ENCODE results near the gene ACSM3. TPM values are rescaled to one million over a fixed set of nuclear protein-coding genes. Genes with fewer than 3 reads are reported as not detected.

The ACSM3 gene
- total RNA-seq, 1 donor from 2014 or later: 0.40 TPM

GRCh38 chr16:20767577-20767976 lies 3.8 kb downstream of the ACSM3 start:
- Mint-ChIP-seq H3K27ac (ENCODE audit: unreplicated experiment) (no peak overlapping the region), H3K4me3 (no peak overlapping the region), H3K36me3 (ENCODE audit: low read depth) (no peaks in the 10 kb centered on the region), H3K4me1 (peaks cover 6% of the 10 kb centered on the region), H3K27me3 (ENCODE audit: low read depth) (peaks cover 4% of the 10 kb centered on the region), H3K9me3 (peaks cover 2% of the 10 kb centered on the region)
- DNase-seq (ENCODE audit: low read depth, low spot score): no peak
- TF ChIP-seq CTCF (conservative IDR thresholded peaks at IDR 0.05): no peak

- Mint-ChIP-seq H3K4me1 (peaks cover 6% of the 10 kb centered on the region), H3K36me3 (ENCODE audit: low read depth) (no peaks in the 10 kb centered on the region), H3K27me3 (ENCODE audit: low read depth) (peaks cover 3% of the 10 kb centered on the region), H3K4me3 (no peak overlapping the region), H3K27ac (ENCODE audit: unreplicated experiment) (no peak overlapping the region), H3K9me3 (no peaks in the 10 kb centered on the region)
- no peak for TF ChIP-seq CTCF (conservative IDR thresholded peaks at IDR 0.05)
- no peak for DNase-seq (ENCODE audit: low read depth, low spot score)
Measured at GRCh38 chr16:20768121-20768520, 4.3 kb downstream of the ACSM3 start.

GRCh38 chr16:20768818-20769217 lies 5.0 kb downstream of the ACSM3 start:
- DNase-seq (ENCODE audit: low read depth, low spot score): no peak
- peaks cover 3% of the 10 kb centered on the region for H3K27me3 Mint-ChIP-seq (ENCODE audit: low read depth)
- H3K4me3 Mint-ChIP-seq: no peak overlapping the region
- no peak overlapping the region for H3K27ac Mint-ChIP-seq (ENCODE audit: unreplicated experiment)
- H3K4me1 Mint-ChIP-seq: peaks cover 3% of the 10 kb centered on the region
- H3K36me3 Mint-ChIP-seq (ENCODE audit: low read depth): no peaks in the 10 kb centered on the region
- H3K9me3 Mint-ChIP-seq: no peaks in the 10 kb centered on the region
- no peak for TF ChIP-seq CTCF (conservative IDR thresholded peaks at IDR 0.05)

GRCh38 chr16:20773679-20774078 lies 9.9 kb downstream of the ACSM3 start:
- no peak overlapping the region for H3K27ac Mint-ChIP-seq (ENCODE audit: unreplicated experiment)
- TF ChIP-seq CTCF (conservative IDR thresholded peaks at IDR 0.05): no peak
- no peaks in the 10 kb centered on the region for H3K36me3 Mint-ChIP-seq (ENCODE audit: low read depth)
- H3K4me3 Mint-ChIP-seq: no peak overlapping the region
- no peaks in the 10 kb centered on the region for H3K9me3 Mint-ChIP-seq
- H3K27me3 Mint-ChIP-seq (ENCODE audit: low read depth): no peaks in the 10 kb centered on the region
- DNase-seq (ENCODE audit: low read depth, low spot score): no peak
- no peaks in the 10 kb centered on the region for H3K4me1 Mint-ChIP-seq

DNA sequence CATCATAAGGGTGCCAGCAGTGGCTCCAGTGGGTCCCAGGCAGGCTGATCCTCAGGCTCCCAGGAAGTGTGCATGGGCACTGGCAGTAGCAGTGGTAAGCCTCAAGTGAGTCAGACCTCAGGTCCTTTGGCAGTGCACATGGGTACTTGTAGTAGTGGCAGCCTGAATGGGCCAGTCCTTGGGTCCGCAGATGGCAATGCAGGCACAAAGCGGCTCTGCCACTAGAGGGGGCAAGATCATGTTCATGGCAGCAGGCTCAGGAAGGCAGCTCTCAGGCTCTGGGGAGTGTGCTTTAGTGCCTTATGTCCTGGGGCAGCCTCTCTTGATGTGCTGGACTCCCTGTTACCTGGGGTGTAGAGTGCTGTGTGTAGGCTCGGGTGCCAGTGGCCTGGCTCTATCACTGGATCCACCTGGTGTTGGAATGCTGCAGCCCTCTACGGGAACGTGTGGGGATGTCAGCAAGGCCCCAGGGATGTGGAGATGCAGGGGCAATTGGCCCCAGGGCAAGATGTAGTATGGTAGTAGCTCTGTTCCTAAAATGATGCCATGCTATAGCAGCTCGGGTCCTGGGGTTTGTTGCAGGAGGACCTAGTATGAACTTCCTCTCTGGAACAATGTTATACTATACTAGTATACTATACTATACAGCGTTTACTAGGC lies 11.0 kb downstream of the ACSM3 start:
- Mint-ChIP-seq H3K27me3 (ENCODE audit: low read depth) (no peaks in the 10 kb centered on the region), H3K27ac (ENCODE audit: unreplicated experiment) (no peak overlapping the region), H3K36me3 (ENCODE audit: low read depth) (no peaks in the 10 kb centered on the region), H3K9me3 (no peaks in the 10 kb centered on the region), H3K4me3 (no peak overlapping the region), H3K4me1 (no peaks in the 10 kb centered on the region)
- peak; percentile 58 for DNase-seq (ENCODE audit: low read depth, low spot score)
- TF ChIP-seq CTCF (conservative IDR thresholded peaks at IDR 0.05): peak; percentile 69

Data from neural crest cell (in vitro differentiated cells).